CD4-positive, CD25-positive, alpha-beta regulatory T cell (primary cell): ENCODE data around the gene IGF1. TPM values are rescaled to one million over a fixed set of nuclear protein-coding genes. Genes with fewer than 3 reads are reported as not detected.

Experiments
- ATAC-seq, 2 donors: fragments of 150-1000 bp; cut with Tn5 transposase; one replicate each; pipeline ENCODE4 v1.10.0; 2021; ENCODE audit warnings: low read depth in 2 of 2, moderate number of reproducible peaks in 2 of 2, moderate library complexity in 1 of 2
- DNase-seq, 3 donors: peaks; one replicate each; pipeline versions ENCODE4 v3.0.0 to v3.0.0-alpha.2; 2012 to 2022; ENCODE audit warnings: mixed read lengths in 1 of 3
- H3K27ac ChIP-seq: one replicate; pipeline ENCODE4 v1.7.0; 2013; ENCODE audit warnings: mild to moderate bottlenecking, low read length; ENCODE audit not compliant: insufficient read depth, poor library complexity, severe bottlenecking
- H3K27me3 ChIP-seq: one replicate; pipeline ENCODE4 v1.7.0; 2013; ENCODE audit warnings: low read length; ENCODE audit not compliant: control insufficient read depth, insufficient read depth
- H3K36me3 ChIP-seq: one replicate; pipeline ENCODE4 v1.7.0; 2013; ENCODE audit warnings: mild to moderate bottlenecking, low read length, moderate library complexity; ENCODE audit not compliant: control insufficient read depth, insufficient read depth
- H3K4me1 ChIP-seq: 2 replicates; pipeline ENCODE4 v1.7.0; 2013; ENCODE audit warnings: mild to moderate bottlenecking, low read length; ENCODE audit not compliant: insufficient read depth, control insufficient read depth, poor library complexity, severe bottlenecking
- H3K4me3 ChIP-seq: one replicate; pipeline ENCODE4 v1.7.0; 2013; ENCODE audit warnings: low read depth, mild to moderate bottlenecking, low read length, moderate library complexity
- H3K9me3 ChIP-seq, 2 experiments: 1 replicate in 1 of 2; 2 replicates in 1 of 2; pipeline ENCODE4 v1.7.0; 2013; ENCODE audit warnings: low read length in 2 of 2, mild to moderate bottlenecking in 1 of 2, moderate library complexity in 1 of 2; ENCODE audit not compliant: control insufficient read depth in 2 of 2
- H3K27ac Mint-ChIP-seq, 3 donors: one replicate each; pipeline ENCODE4 v1.8.0; 2020 to 2022; ENCODE audit warnings: mild to moderate bottlenecking in 3 of 3, mixed read lengths in 3 of 3, moderate library complexity in 2 of 3
- H3K27me3 Mint-ChIP-seq: one replicate; pipeline ENCODE4 v1.8.0; 2022; ENCODE audit warnings: mild to moderate bottlenecking, mixed read lengths
- H3K36me3 Mint-ChIP-seq: one replicate; pipeline ENCODE4 v1.8.0; 2020; ENCODE audit warnings: mixed read lengths
- H3K4me1 Mint-ChIP-seq, 4 donors: one replicate each; pipeline ENCODE4 v1.8.0; 2020 to 2022; ENCODE audit warnings: mixed read lengths in 4 of 4, mild to moderate bottlenecking in 1 of 4
- H3K4me3 Mint-ChIP-seq, 4 donors: one replicate each; pipeline ENCODE4 v1.8.0; 2020 to 2022; ENCODE audit warnings: mild to moderate bottlenecking in 4 of 4, mixed read lengths in 4 of 4, moderate library complexity in 3 of 4
- H3K9me3 Mint-ChIP-seq, 7 donors: one replicate each; pipeline ENCODE4 v1.8.0; 2020 to 2022; ENCODE audit warnings: mixed read lengths in 7 of 7, mild to moderate bottlenecking in 3 of 7, moderate library complexity in 2 of 7
- polyA plus RNA-seq, 4 donors: library from polyadenylated mRNA; unstranded; fragments of 300-500 nt; fragmentation: Illumina TruSeq; gene quantifications; one replicate each; pipeline ENCODE4 v1.2.3, GENCODE V29; 2021
- total RNA-seq: library from RNA; stranded (reverse); gene quantifications from one replicate; pipeline ENCODE4 v1.2.3, GENCODE V29; 2022

Gene IGF1
- total and polyA plus RNA-seq, 5 donors from 2014 or later: not detected

GRCh38 chr12:102507301-102507700 lies 26.9 kb upstream of the IGF1 start:
- no peaks in the 10 kb centered on the region for H3K4me1 ChIP-seq
- ATAC-seq (no peak), DNase-seq (no peak)
- H3K27me3 Mint-ChIP-seq: peaks cover 6% of the 10 kb centered on the region
- H3K27me3 ChIP-seq: peaks cover 1% of the 10 kb centered on the region
- no peak overlapping the region for H3K4me3 ChIP-seq
- no peaks in the 10 kb centered on the region for H3K36me3 ChIP-seq
- no peaks in the 10 kb centered on the region for H3K36me3 Mint-ChIP-seq
- H3K9me3 ChIP-seq: no peaks in the 10 kb centered on the region
- no peak overlapping the region for H3K27ac ChIP-seq
- no peak overlapping the region for H3K4me3 Mint-ChIP-seq
- H3K27ac Mint-ChIP-seq: no peak overlapping the region
- peaks cover 0 to 6% (median 0%) of the 10 kb centered on the region in 7 donors for H3K9me3 Mint-ChIP-seq
- H3K4me1 Mint-ChIP-seq: no peaks in the 10 kb centered on the region

DNA sequence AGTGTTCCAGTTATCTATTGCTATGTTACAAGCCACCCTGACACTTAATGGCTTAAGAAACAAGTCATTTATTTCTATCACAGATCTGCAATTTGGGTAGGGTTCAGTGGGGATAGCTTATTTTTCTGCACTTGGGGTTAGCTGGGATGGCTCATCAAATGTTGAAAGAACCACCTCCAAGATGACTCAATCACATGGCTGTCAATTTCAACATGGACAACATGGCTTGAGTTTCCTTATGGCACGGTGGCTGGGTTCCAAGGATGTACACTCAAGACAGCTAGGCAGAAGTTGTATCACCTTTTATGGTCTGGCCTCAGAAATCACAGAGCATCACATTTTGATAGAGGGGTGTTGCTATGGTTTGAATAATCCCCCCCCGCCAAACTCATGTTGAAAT lies 24.5 kb upstream of the IGF1 start:
- H3K27ac Mint-ChIP-seq: no peak overlapping the region
- no peak overlapping the region for H3K4me3 Mint-ChIP-seq
- ATAC-seq: no peak
- no peaks in the 10 kb centered on the region for H3K27me3 ChIP-seq
- H3K27me3 Mint-ChIP-seq: no peaks in the 10 kb centered on the region
- no peaks in the 10 kb centered on the region for H3K36me3 Mint-ChIP-seq
- DNase-seq: no peak
- H3K4me1 Mint-ChIP-seq: no peaks in the 10 kb centered on the region
- H3K4me3 ChIP-seq: no peak overlapping the region
- no peaks in the 10 kb centered on the region for H3K36me3 ChIP-seq
- no peak overlapping the region for H3K27ac ChIP-seq
- H3K9me3 ChIP-seq: no peaks in the 10 kb centered on the region
- peaks cover 0 to 6% (median 0%) of the 10 kb centered on the region in 7 donors for H3K9me3 Mint-ChIP-seq
- H3K4me1 ChIP-seq: no peaks in the 10 kb centered on the region

DNA sequence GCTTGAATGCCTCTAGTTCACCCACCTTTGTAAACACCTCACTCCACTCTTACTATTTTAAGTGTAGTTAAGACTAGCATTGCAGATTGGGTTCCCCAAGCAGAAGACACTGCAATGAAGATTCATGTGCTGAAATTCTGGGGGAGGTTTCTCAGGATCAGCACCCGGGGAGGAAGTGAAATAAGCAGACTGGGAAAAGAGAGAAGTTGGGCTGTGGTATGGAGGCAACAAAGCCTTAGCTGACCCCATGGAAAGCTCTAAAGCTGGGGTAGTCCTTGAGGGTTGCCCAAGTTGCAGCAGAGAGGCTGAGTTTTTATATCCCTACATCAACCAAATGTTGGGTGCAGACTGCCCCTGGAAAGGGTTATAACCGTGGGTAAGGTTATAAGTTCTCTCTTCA lies 23.9 kb upstream of the IGF1 start:
- no peak overlapping the region for H3K27ac ChIP-seq

GRCh38 chr12:102503831-102504230 lies 23.5 kb upstream of the IGF1 start:
- no peak overlapping the region for H3K27ac ChIP-seq
- peaks cover 0 to 6% (median 0%) of the 10 kb centered on the region in 7 donors for H3K9me3 Mint-ChIP-seq
- H3K9me3 ChIP-seq: no peaks in the 10 kb centered on the region

More for the DNA sequence above, 23.9 kb upstream of the IGF1 start:
- H3K27ac Mint-ChIP-seq: no peak overlapping the region
- H3K27me3 ChIP-seq: no peaks in the 10 kb centered on the region
- no peak overlapping the region for H3K4me3 ChIP-seq
- no peaks in the 10 kb centered on the region for H3K36me3 ChIP-seq
- H3K9me3 Mint-ChIP-seq: peaks cover 0 to 6% (median 0%) of the 10 kb centered on the region in 7 donors
- H3K4me1 ChIP-seq: no peaks in the 10 kb centered on the region
- H3K4me1 Mint-ChIP-seq: no peaks in the 10 kb centered on the region
- no peaks in the 10 kb centered on the region for H3K9me3 ChIP-seq
- H3K4me3 Mint-ChIP-seq: no peak overlapping the region
- no peaks in the 10 kb centered on the region for H3K36me3 Mint-ChIP-seq
- no peak for DNase-seq
- ATAC-seq: no peak
- H3K27me3 Mint-ChIP-seq: no peaks in the 10 kb centered on the region

DNA sequence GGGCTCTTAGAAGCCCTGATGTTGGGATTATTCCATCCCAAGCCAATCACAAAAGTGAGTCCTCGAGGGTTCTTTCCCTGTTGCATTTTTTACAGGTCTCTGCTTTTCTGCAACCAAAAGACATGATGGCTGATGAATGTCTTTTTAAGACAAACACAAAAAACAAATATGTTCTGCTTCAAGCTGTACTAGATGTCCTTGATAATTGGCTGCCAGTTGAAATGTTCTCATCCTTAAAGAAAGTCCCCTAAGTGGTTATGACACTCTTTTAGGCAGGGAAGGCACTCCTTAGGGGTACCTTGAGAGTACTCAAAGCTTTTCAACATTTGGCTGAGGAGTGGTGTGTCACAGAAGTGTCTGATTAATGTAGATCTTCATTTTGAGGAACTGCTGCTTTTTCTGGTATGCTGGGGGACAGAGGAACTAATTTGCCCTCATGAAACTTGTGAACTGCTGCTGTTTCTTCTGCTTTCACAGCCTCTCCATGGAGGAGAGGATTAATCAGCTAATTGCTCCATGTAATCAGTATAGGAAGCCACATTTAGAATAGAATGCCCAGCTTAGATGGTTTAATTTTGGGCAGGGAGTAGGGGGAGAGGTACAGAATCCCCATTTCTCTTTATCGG lies 22.8 kb upstream of the IGF1 start:
- peaks cover 4% of the 10 kb centered on the region for H3K27me3 ChIP-seq
- Mint-ChIP-seq H3K4me3 (no peak overlapping the region), H3K36me3 (no peaks in the 10 kb centered on the region), H3K27me3 (no peaks in the 10 kb centered on the region), H3K9me3 (peaks cover 0 to 6% (median 0%) of the 10 kb centered on the region in 7 donors), H3K4me1 (no peaks in the 10 kb centered on the region), H3K27ac (no peak overlapping the region)
- H3K9me3 ChIP-seq: no peaks in the 10 kb centered on the region
- peak in 1 of 2 donors; percentile 28 for ATAC-seq
- H3K4me3 ChIP-seq: no peak overlapping the region
- no peak for DNase-seq
- no peak overlapping the region for H3K27ac ChIP-seq
- no peaks in the 10 kb centered on the region for H3K4me1 ChIP-seq
- no peaks in the 10 kb centered on the region for H3K36me3 ChIP-seq

More at GRCh38 chr12:102503831-102504230, 23.5 kb upstream of the IGF1 start:
- H3K27me3 ChIP-seq: peaks cover 3% of the 10 kb centered on the region
- no peaks in the 10 kb centered on the region for H3K36me3 ChIP-seq
- Mint-ChIP-seq H3K4me1 (no peaks in the 10 kb centered on the region), H3K27ac (no peak overlapping the region), H3K27me3 (no peaks in the 10 kb centered on the region), H3K4me3 (no peak overlapping the region), H3K36me3 (no peaks in the 10 kb centered on the region)
- H3K4me3 ChIP-seq: no peak overlapping the region
- no peaks in the 10 kb centered on the region for H3K4me1 ChIP-seq
- ATAC-seq (no peak), DNase-seq (no peak)

DNA sequence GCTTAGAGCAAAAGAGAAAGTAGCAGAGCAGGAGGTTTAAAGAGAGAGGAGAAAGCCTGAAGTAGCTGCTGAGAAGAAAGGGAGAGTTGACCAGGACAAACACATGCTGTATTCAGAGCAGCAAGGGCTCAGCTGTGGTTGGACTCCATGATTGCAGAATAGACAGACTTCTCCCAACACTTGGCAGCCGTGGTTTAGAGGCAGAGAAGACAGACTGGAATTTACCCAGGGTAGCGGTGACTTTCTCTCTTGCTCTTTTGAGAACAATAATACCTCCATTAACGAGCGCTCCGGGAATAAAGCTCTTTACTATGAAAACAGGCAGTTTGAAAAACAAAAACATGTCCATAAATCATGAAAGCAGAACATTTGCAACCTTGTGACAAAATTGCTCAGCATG lies 21.4 kb upstream of the IGF1 start:
- Mint-ChIP-seq H3K36me3 (no peaks in the 10 kb centered on the region), H3K27ac (no peak overlapping the region), H3K4me1 (no peaks in the 10 kb centered on the region), H3K27me3 (no peaks in the 10 kb centered on the region), H3K9me3 (peaks cover 0 to 3% (median 0%) of the 10 kb centered on the region in 7 donors), H3K4me3 (no peak overlapping the region)
- no peak for DNase-seq
- Histone ChIP-seq H3K4me3 (no peak overlapping the region), H3K27ac (no peak overlapping the region), H3K9me3 (no peaks in the 10 kb centered on the region), H3K27me3 (peaks cover 4% of the 10 kb centered on the region), H3K36me3 (no peaks in the 10 kb centered on the region), H3K4me1 (no peaks in the 10 kb centered on the region)
- ATAC-seq: no peak

- Histone ChIP-seq H3K27ac (no peak overlapping the region), H3K4me1 (no peaks in the 10 kb centered on the region), H3K36me3 (no peaks in the 10 kb centered on the region), H3K9me3 (peaks cover 0 to 4% of the 10 kb centered on the region in 2 experiments), H3K27me3 (peaks cover 9% of the 10 kb centered on the region), H3K4me3 (no peak overlapping the region)
- H3K27me3 Mint-ChIP-seq: no peaks in the 10 kb centered on the region
- DNase-seq (no peak), ATAC-seq (no peak)
- no peaks in the 10 kb centered on the region for H3K4me1 Mint-ChIP-seq
- no peak overlapping the region for H3K4me3 Mint-ChIP-seq
- H3K36me3 Mint-ChIP-seq: no peaks in the 10 kb centered on the region
- H3K27ac Mint-ChIP-seq: no peak overlapping the region
- H3K9me3 Mint-ChIP-seq: peaks cover 0 to 4% (median 2%) of the 10 kb centered on the region in 7 donors
Observed at GRCh38 chr12:102498471-102498870, 18.1 kb upstream of the IGF1 start.

DNA sequence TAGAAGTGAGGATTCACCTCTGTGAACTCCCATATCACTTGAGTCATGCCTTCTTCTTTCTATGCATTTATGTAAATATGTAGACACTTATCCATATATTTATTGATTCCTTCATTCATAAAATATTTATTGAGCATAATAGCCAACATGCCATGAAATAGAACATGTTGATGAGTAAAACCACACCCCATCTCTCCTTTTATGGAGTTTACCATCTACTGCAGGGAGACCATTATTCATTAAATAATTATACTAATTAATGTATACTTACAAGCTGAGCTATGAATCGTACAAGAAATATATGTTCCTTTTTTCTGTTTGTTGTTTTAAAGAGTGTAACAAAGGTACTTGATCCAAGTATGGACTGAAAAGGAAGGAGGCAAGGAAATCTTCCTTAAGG lies 17.4 kb upstream of the IGF1 start:
- H3K9me3 ChIP-seq: peaks cover 0 to 4% of the 10 kb centered on the region in 2 experiments
- no peaks in the 10 kb centered on the region for H3K4me1 ChIP-seq
- H3K27me3 ChIP-seq: peaks cover 9% of the 10 kb centered on the region
- H3K4me3 Mint-ChIP-seq: no peak overlapping the region
- H3K36me3 ChIP-seq: no peaks in the 10 kb centered on the region
- no peaks in the 10 kb centered on the region for H3K27me3 Mint-ChIP-seq
- no peaks in the 10 kb centered on the region for H3K4me1 Mint-ChIP-seq
- peaks cover 0 to 9% (median 2%) of the 10 kb centered on the region in 7 donors for H3K9me3 Mint-ChIP-seq
- H3K36me3 Mint-ChIP-seq: no peaks in the 10 kb centered on the region
- no peak overlapping the region for H3K27ac Mint-ChIP-seq
- no peak for DNase-seq
- no peak for ATAC-seq
- no peak overlapping the region for H3K4me3 ChIP-seq
- H3K27ac ChIP-seq: no peak overlapping the region
